H9 (cell line): Measurements from ENCODE around the gene NKAPD1. TPM values are rescaled to one million over a fixed set of nuclear protein-coding genes. Genes with fewer than 3 reads are reported as not detected.
"Not testable (repeated sequence)": the region's sequence is repeated elsewhere in the genome, so short reads cannot be mapped to it uniquely, and the experiment has no call there.

Experiments used
- DNase-seq: peaks from one replicate; pipeline ENCODE4 v3.0.0-alpha.2; 2017
- H2AFZ ChIP-seq: one replicate; pipeline ENCODE4 v1.6.1; 2013; ENCODE audit warnings: mild to moderate bottlenecking, low read length, control low read depth, moderate library complexity
- H2AK5ac ChIP-seq: 2 replicates; pipeline ENCODE4 v1.6.1; 2013; ENCODE audit warnings: low read length, control low read depth, mixed read lengths; ENCODE audit not compliant: insufficient read length
- H2BK120ac ChIP-seq: one replicate; pipeline ENCODE4 v1.6.1; 2013; ENCODE audit warnings: low read depth, mild to moderate bottlenecking, low read length, control low read depth, inconsistent platforms; ENCODE audit not compliant: poor library complexity, severe bottlenecking
- H2BK12ac ChIP-seq: 2 replicates; pipeline ENCODE4 v1.6.1; 2013; ENCODE audit warnings: low read length, control low read depth, mixed read lengths, low read depth; ENCODE audit not compliant: insufficient read length
- H2BK15ac ChIP-seq: 2 replicates; pipeline ENCODE4 v1.6.1; 2013; ENCODE audit warnings: low read depth, low read length, control low read depth
- H2BK20ac ChIP-seq: one replicate; pipeline ENCODE4 v1.6.1; 2013; ENCODE audit warnings: low read depth, mild to moderate bottlenecking, low read length, control low read depth, inconsistent platforms; ENCODE audit not compliant: poor library complexity, severe bottlenecking
- H2BK5ac ChIP-seq: 2 replicates; pipeline ENCODE4 v1.6.1; 2013; ENCODE audit warnings: low read length, control low read depth, mixed read lengths; ENCODE audit not compliant: insufficient read length
- H3K14ac ChIP-seq: 2 replicates; pipeline ENCODE4 v1.6.1; 2013; ENCODE audit warnings: low read length, control low read depth; ENCODE audit not compliant: insufficient read depth
- H3K18ac ChIP-seq: 2 replicates; pipeline ENCODE4 v1.6.1; 2013; ENCODE audit warnings: low read depth, mild to moderate bottlenecking, mixed read lengths, low read length, control low read depth; ENCODE audit not compliant: insufficient read length
- H3K23ac ChIP-seq: 2 replicates; pipeline ENCODE4 v1.6.1; 2013; ENCODE audit warnings: low read length, control low read depth, mixed read lengths, low read depth; ENCODE audit not compliant: insufficient read length
- H3K23me2 ChIP-seq: 2 replicates; pipeline ENCODE4 v1.6.1; 2013; ENCODE audit warnings: low read depth, mild to moderate bottlenecking, mixed read lengths, low read length, control low read depth; ENCODE audit not compliant: insufficient read length, poor library complexity, severe bottlenecking
- H3K27ac ChIP-seq: 2 replicates; pipeline ENCODE4 v1.5.1; 2013; ENCODE audit warnings: low read length, control low read depth, mixed read lengths, low read depth; ENCODE audit not compliant: insufficient read length
- H3K27me3 ChIP-seq: 2 replicates; pipeline ENCODE4 v1.6.1; 2013; ENCODE audit warnings: low read length, control low read depth, inconsistent platforms; ENCODE audit not compliant: insufficient read depth
- H3K4ac ChIP-seq: 2 replicates; pipeline ENCODE4 v1.6.1; 2013; ENCODE audit warnings: low read depth, mild to moderate bottlenecking, control low read depth, inconsistent platforms, low read length, moderate library complexity
- H3K4me1 ChIP-seq: 2 replicates; pipeline ENCODE4 v1.6.1; 2013; ENCODE audit warnings: low read length, control low read depth, inconsistent platforms; ENCODE audit not compliant: insufficient read depth
- H3K4me2 ChIP-seq: 2 replicates; pipeline ENCODE4 v1.6.1; 2013; ENCODE audit warnings: low read length, control low read depth, mixed read lengths; ENCODE audit not compliant: insufficient read length, insufficient read depth
- H3K56ac ChIP-seq: 2 replicates; pipeline ENCODE4 v1.6.1; 2013; ENCODE audit warnings: low read depth, mild to moderate bottlenecking, mixed read lengths, low read length, control low read depth; ENCODE audit not compliant: insufficient read length
- H3K79me1 ChIP-seq: 2 replicates; pipeline ENCODE4 v1.6.1; 2013; ENCODE audit warnings: low read depth, mild to moderate bottlenecking, moderate library complexity, low read length, control low read depth, inconsistent platforms; ENCODE audit not compliant: insufficient read depth, poor library complexity, severe bottlenecking
- H3K79me2 ChIP-seq: 2 replicates; pipeline ENCODE4 v1.6.1; 2013; ENCODE audit warnings: low read length, control low read depth, inconsistent platforms; ENCODE audit not compliant: insufficient read depth
- H3K9ac ChIP-seq: 2 replicates; pipeline ENCODE4 v1.6.1; 2013; ENCODE audit warnings: low read length, control low read depth, mixed read lengths; ENCODE audit not compliant: insufficient read length; ENCODE audit errors: extremely low read depth
- H3K9me3 ChIP-seq: one replicate; pipeline ENCODE4 v1.6.1; 2013; ENCODE audit warnings: low read depth, low read length, inconsistent platforms; ENCODE audit not compliant: control insufficient read depth
- H3T11ph ChIP-seq: one replicate; pipeline ENCODE4 v1.6.1; 2013; ENCODE audit warnings: mild to moderate bottlenecking, low read length, control low read depth, inconsistent platforms
- H4K20me1 ChIP-seq: one replicate; pipeline ENCODE4 v1.6.1; 2013; ENCODE audit not compliant: control insufficient read depth, insufficient read length, insufficient read depth
- H4K5ac ChIP-seq: 2 replicates; pipeline ENCODE4 v1.6.1; 2013; ENCODE audit warnings: low read depth, mild to moderate bottlenecking, mixed read lengths, low read length, control low read depth; ENCODE audit not compliant: insufficient read length
- H4K8ac ChIP-seq: replicated peaks from 2 replicates; pipeline ENCODE4 v1.6.1; 2013; ENCODE audit warnings: low read length, control low read depth, mixed read lengths, low read depth; ENCODE audit not compliant: insufficient read length
- H4K91ac ChIP-seq: 2 replicates; pipeline ENCODE4 v1.6.1; 2013; ENCODE audit warnings: low read depth, mild to moderate bottlenecking, moderate library complexity, mixed read lengths, low read length, control low read depth; ENCODE audit not compliant: insufficient read length
- H3K27ac Mint-ChIP-seq, 3 experiments: 2 replicates in 2 of 3; 3 replicates in 1 of 3; pipeline ENCODE4 v1.8.0; 2020 to 2021; ENCODE audit warnings: mixed read lengths in 3 of 3, mild to moderate bottlenecking in 1 of 3, moderate library complexity in 1 of 3
- H3K27me3 Mint-ChIP-seq: 2 replicates; pipeline ENCODE4 v1.8.0; 2021; ENCODE audit warnings: low read depth, mild to moderate bottlenecking, moderate library complexity, mixed read lengths
- H3K36me3 Mint-ChIP-seq, 3 experiments: 2 replicates in 2 of 3; 3 replicates in 1 of 3; pipeline ENCODE4 v1.8.0; 2020 to 2021; ENCODE audit warnings: low read depth in 3 of 3, mixed read lengths in 3 of 3; ENCODE audit not compliant: insufficient read depth in 1 of 3
- H3K4me1 Mint-ChIP-seq, 2 experiments: 2 replicates each; pipeline ENCODE4 v1.8.0; 2020; ENCODE audit warnings: mixed read lengths in 2 of 2
- H3K4me3 Mint-ChIP-seq, 2 experiments: 2 replicates in 1 of 2; 3 replicates in 1 of 2; pipeline ENCODE4 v1.8.0; 2020 to 2021; ENCODE audit warnings: mild to moderate bottlenecking in 2 of 2, mixed read lengths in 2 of 2, moderate library complexity in 1 of 2
- H3K9me3 Mint-ChIP-seq, 2 experiments: 2 replicates in 1 of 2; 3 replicates in 1 of 2; pipeline ENCODE4 v1.8.0; 2020; ENCODE audit warnings: mild to moderate bottlenecking in 2 of 2, mixed read lengths in 2 of 2, moderate library complexity in 1 of 2
- CTCF ChIP-seq: fragments of 200-600 bp; sonication (generic); conservative IDR thresholded peaks from 3 replicates; pipeline ENCODE4 v1.8.0; 2021; ENCODE audit warnings: antibody characterized with exemption, mild to moderate bottlenecking
- WGBS: extraction: QIAGEN DNeasy Blood & Tissue Kit; methylation state at CpG from one replicate; pipeline ENCODE4 v1.1.7; 2013; ENCODE audit warnings: missing lambda C conversion rate, low lambda C conversion rate, mixed read lengths; ENCODE audit not compliant: insufficient read length; ENCODE audit errors: extremely low coverage; 5-methylcytosine and 5-hydroxymethylcytosine counted together
- total RNA-seq: library from RNA; stranded (reverse); gene quantifications from 2 replicates; pipeline ENCODE4 v1.2.1, GENCODE V29; 2021

The NKAPD1 gene
- total RNA-seq, 1 experiment from 2014 or later: 25.9 TPM

DNA sequence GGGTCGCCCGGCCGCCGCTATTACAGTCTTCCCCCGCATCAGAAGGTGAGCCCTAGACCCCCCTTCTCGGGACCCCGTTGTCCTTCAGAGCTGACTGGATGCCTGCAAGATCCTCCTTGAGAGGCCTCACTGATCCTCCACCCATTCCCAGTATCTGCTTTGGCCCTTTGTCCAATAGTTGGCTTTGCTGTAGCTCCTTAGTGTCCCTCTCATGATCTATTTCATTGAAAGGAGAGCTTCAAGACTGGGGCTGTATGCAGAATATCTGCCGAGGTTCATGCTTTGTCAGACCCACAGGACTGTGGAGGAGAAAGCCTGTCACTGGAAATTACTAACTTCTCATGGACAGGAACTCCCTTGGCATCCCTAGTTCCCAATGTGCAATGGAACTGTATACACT, 48.4 kb upstream of the NKAPD1 start:
- no peak for TF ChIP-seq CTCF
- Histone ChIP-seq H3K79me2 (peaks cover 3% of the 10 kb centered on the region; the same call in 1 of the 2 replicates), H3K27me3 (no peaks in the 10 kb centered on the region), H2BK120ac (no peak overlapping the region), H2BK20ac (no peak overlapping the region), H3K4me2 (peak overlapping the region; percentile 86), H2AFZ (no peak overlapping the region), H3K14ac (no peak overlapping the region; the same call in 1 of the 2 replicates), H3T11ph (no peak overlapping the region), H2AK5ac (no peak overlapping the region), H3K18ac (no peak overlapping the region), H3K4me1 (no peaks in the 10 kb centered on the region), H3K27ac (no peak overlapping the region), H4K5ac (no peak overlapping the region), H3K79me1 (peaks cover 2% of the 10 kb centered on the region), H4K8ac (no peak overlapping the region), H3K9ac (peak overlapping the region; percentile 66), H3K56ac (no peak overlapping the region), H3K4ac (no peak overlapping the region), H2BK15ac (no peak overlapping the region), H3K9me3 (no peaks in the 10 kb centered on the region), H3K23me2 (peaks cover 3% of the 10 kb centered on the region), H3K23ac (no peak overlapping the region), H4K91ac (no peak overlapping the region), H2BK12ac (no peak overlapping the region), H2BK5ac (no peak overlapping the region), H4K20me1 (no peaks in the 10 kb centered on the region)
- H3K27ac Mint-ChIP-seq: peak overlapping the region; percentile 70 to 100 (median 100); a peak in 6 of 7 replicates
- peak overlapping the region; percentile 97 to 98 for H3K4me3 Mint-ChIP-seq
- peaks cover 11 to 13% of the 10 kb centered on the region in 2 experiments for H3K4me1 Mint-ChIP-seq
- H3K27me3 Mint-ChIP-seq: no peaks in the 10 kb centered on the region
- DNase-seq: no peak
- peaks cover 27 to 34% (median 29%) of the 10 kb centered on the region in 3 experiments for H3K36me3 Mint-ChIP-seq
- WGBS: no CpG with 5 or more reads among the region's 8 CpGs
- H3K9me3 Mint-ChIP-seq: no peaks in the 10 kb centered on the region; a peak in 1 of 5 replicates

- no CpG with 5 or more reads among the region's 49 CpGs for WGBS
- H3K4ac ChIP-seq, H2AK5ac ChIP-seq, H3K9ac ChIP-seq, H3K23ac ChIP-seq, H4K5ac ChIP-seq, H3K23me2 ChIP-seq, H3K27me3 Mint-ChIP-seq, H2BK12ac ChIP-seq, H3K4me3 Mint-ChIP-seq, H3K79me1 ChIP-seq, H3K27ac Mint-ChIP-seq, DNase-seq, H2AFZ ChIP-seq, H3K56ac ChIP-seq, H3K27me3 ChIP-seq, H4K20me1 ChIP-seq, H3T11ph ChIP-seq, H3K79me2 ChIP-seq, H3K9me3 Mint-ChIP-seq, H3K18ac ChIP-seq, H3K4me1 ChIP-seq, H2BK5ac ChIP-seq, H2BK15ac ChIP-seq, H3K4me2 ChIP-seq, H2BK120ac ChIP-seq, H3K9me3 ChIP-seq, H4K8ac ChIP-seq, H4K91ac ChIP-seq, H3K27ac ChIP-seq, H3K14ac ChIP-seq, H2BK20ac ChIP-seq: not testable (repeated sequence)
- H3K36me3 Mint-ChIP-seq: peaks cover 30 to 42% (median 33%) of the 10 kb centered on the region in 3 experiments
- H3K4me1 Mint-ChIP-seq: peaks cover 11 to 13% of the 10 kb centered on the region in 2 experiments
These were observed 47.2 kb upstream of the NKAPD1 start for GRCh38 chr11:112026784-112027410.
